Neutrophil (primary cell): ENCODE measurements around the gene SRRM4.

Experiments used
- H3K27ac ChIP-seq: fragments of 200-600 bp; sonication (generic); 2 replicates; pipeline ENCODE4 v1.5.1; 2016; ENCODE audit warnings: mild to moderate bottlenecking, moderate library complexity
- H3K27me3 ChIP-seq: fragments of 200-600 bp; sonication (generic); 2 replicates; pipeline ENCODE4 v1.6.0; 2016; ENCODE audit warnings: mild to moderate bottlenecking
- H3K36me3 ChIP-seq: fragments of 200-600 bp; sonication (generic); 2 replicates; pipeline ENCODE4 v1.5.1; 2017
- H3K4me1 ChIP-seq, 2 experiments: fragments of 200-600 bp in 1 of 2; sonication (generic) in 1 of 2; 1 replicate in 1 of 2; 2 replicates in 1 of 2; pipeline versions ENCODE4 v1.5.1 to v1.6.1; 2013 to 2016; ENCODE audit warnings: low read depth in 1 of 2, low read length in 1 of 2, mild to moderate bottlenecking in 1 of 2, moderate library complexity in 1 of 2; ENCODE audit not compliant: control insufficient read depth in 1 of 2, insufficient read depth in 1 of 2
- H3K4me3 ChIP-seq, 2 experiments: fragments of 200-600 bp in 1 of 2; sonication (generic) in 1 of 2; 1 replicate in 1 of 2; 2 replicates in 1 of 2; pipeline ENCODE4 v1.5.1; 2013 to 2016; ENCODE audit warnings: low read depth in 1 of 2, low read length in 1 of 2, mild to moderate bottlenecking in 1 of 2, moderate library complexity in 1 of 2
- H3K9me3 ChIP-seq: fragments of 200-600 bp; sonication (generic); 2 replicates; pipeline ENCODE4 v1.5.1; 2016
- CTCF ChIP-seq: fragments of 200-600 bp; sonication (generic); IDR thresholded peaks from 2 replicates; pipeline ENCODE4 v1.5.1; 2016; ENCODE audit warnings: antibody characterized with exemption

Gene SRRM4

DNA sequence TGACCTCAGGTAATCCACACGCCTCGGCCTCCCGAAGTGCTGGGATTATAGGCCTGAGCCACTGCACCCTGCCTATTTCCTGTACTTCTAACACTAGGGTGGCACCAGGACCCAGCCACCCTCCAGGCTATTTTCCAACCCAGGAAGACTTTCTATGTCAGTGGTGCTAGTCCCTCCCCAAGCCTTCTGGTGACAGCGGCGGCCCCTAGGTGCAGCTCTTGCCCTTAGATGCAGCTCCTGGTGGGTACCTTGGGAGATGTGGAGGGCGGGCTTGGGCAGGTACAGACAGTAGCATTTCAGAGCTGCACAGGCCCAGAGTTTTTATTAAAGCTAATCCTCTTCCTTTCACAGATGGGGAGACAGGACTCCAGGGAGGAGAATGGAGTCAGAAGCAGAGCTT, 62.8 kb downstream of the SRRM4 start:
- Histone ChIP-seq H3K4me1 (no peaks in the 10 kb centered on the region), H3K4me3 (no peak overlapping the region), H3K27me3 (no peaks in the 10 kb centered on the region), H3K36me3 (no peaks in the 10 kb centered on the region), H3K9me3 (no peaks in the 10 kb centered on the region), H3K27ac (no peak overlapping the region)
- no peak for TF ChIP-seq CTCF

GRCh38 chr12:119047641-119048040, 66.3 kb downstream of the SRRM4 start:
- Histone ChIP-seq H3K36me3 (no peaks in the 10 kb centered on the region), H3K27ac (no peak overlapping the region), H3K27me3 (no peaks in the 10 kb centered on the region), H3K4me1 (no peaks in the 10 kb centered on the region), H3K4me3 (no peak overlapping the region), H3K9me3 (no peaks in the 10 kb centered on the region)
- TF ChIP-seq CTCF: no peak

- H3K4me1 ChIP-seq: no peaks in the 10 kb centered on the region
- H3K9me3 ChIP-seq: no peaks in the 10 kb centered on the region
- H3K27me3 ChIP-seq: no peaks in the 10 kb centered on the region
- H3K36me3 ChIP-seq: no peaks in the 10 kb centered on the region
- TF ChIP-seq CTCF: no peak
- H3K4me3 ChIP-seq: no peak overlapping the region
- no peak overlapping the region for H3K27ac ChIP-seq
Measured at GRCh38 chr12:119050663-119051062, 69.3 kb downstream of the SRRM4 start.

GRCh38 chr12:119051474-119051873, 70.1 kb downstream of the SRRM4 start:
- Histone ChIP-seq H3K4me1 (no peaks in the 10 kb centered on the region), H3K27ac (no peak overlapping the region), H3K36me3 (no peaks in the 10 kb centered on the region), H3K27me3 (no peaks in the 10 kb centered on the region), H3K9me3 (no peaks in the 10 kb centered on the region), H3K4me3 (no peak overlapping the region)
- TF ChIP-seq CTCF: no peak

GRCh38 chr12:119052001-119052400, 70.7 kb downstream of the SRRM4 start:
- no peaks in the 10 kb centered on the region for H3K4me1 ChIP-seq
- no peak overlapping the region for H3K4me3 ChIP-seq
- TF ChIP-seq CTCF: no peak
- H3K9me3 ChIP-seq: no peaks in the 10 kb centered on the region
- no peaks in the 10 kb centered on the region for H3K27me3 ChIP-seq
- H3K27ac ChIP-seq: no peak overlapping the region
- no peaks in the 10 kb centered on the region for H3K36me3 ChIP-seq

GRCh38 chr12:119055977-119056376, 74.6 kb downstream of the SRRM4 start:
- no peak for TF ChIP-seq CTCF
- Histone ChIP-seq H3K36me3 (no peaks in the 10 kb centered on the region), H3K27ac (no peak overlapping the region), H3K4me1 (no peaks in the 10 kb centered on the region), H3K4me3 (no peak overlapping the region), H3K9me3 (no peaks in the 10 kb centered on the region), H3K27me3 (no peaks in the 10 kb centered on the region)
